Endothelial cell of umbilical vein (primary cell): ENCODE data around the gene FANCC. TPM values are rescaled to one million over a fixed set of nuclear protein-coding genes. Genes with fewer than 3 reads are reported as not detected.
"Not testable (repeated sequence)": the region's sequence is repeated elsewhere in the genome, so short reads cannot be mapped to it uniquely, and the experiment has no call there.

Source experiments
- BruUV-seq: library from RNA; stranded (reverse); fragments of 400-500 nt; replicated peaks from 2 replicates; lab custom pipeline; 2021; lab: Mats Ljungman, UMichigan
- CTCF ChIA-PET: fragments of 300-600, 350-600 bp; sonication (Branson Sonifier 250); formaldehyde crosslinking; loops from one replicate; lab custom pipeline; 2021; ENCODE audit warnings: antibody characterized with exemption, inconsistent platforms; lab: Charles Lee
- POLR2A ChIA-PET: fragments of 300-600, 350-600 bp; sonication (Branson Sonifier 250); formaldehyde crosslinking; loops from one replicate; lab custom pipeline; 2021; ENCODE audit warnings: antibody characterized with exemption, inconsistent platforms; lab: Charles Lee
- DNase-seq: peaks from one replicate; pipeline ENCODE4 v3.0.0-alpha.2; 2011; ENCODE audit warnings: low read depth, low spot score
- FAIRE-seq: peaks from 2 replicates; lab custom pipeline; 2011; peaks lifted over from hg19 to GRCh38; lab: Jason Lieb, UNC
- H2AFZ ChIP-seq: 2 replicates; pipeline ENCODE4 v1.6.0; 2012; ENCODE audit warnings: low read depth, low read length, control low read depth, inconsistent platforms
- H3K27ac ChIP-seq: 2 replicates; pipeline ENCODE4 v1.5.1; 2011; ENCODE audit warnings: low read depth, mild to moderate bottlenecking, control low read depth, low read length, moderate library complexity; ENCODE audit not compliant: insufficient read depth
- H3K27me3 ChIP-seq, 2 experiments: 2 replicates each; pipeline versions ENCODE4 v1.6.0 to v1.6.1; 2011; ENCODE audit warnings: low read length in 2 of 2, mixed read lengths in 1 of 2; ENCODE audit not compliant: control insufficient read depth in 2 of 2, insufficient read depth in 2 of 2
- H3K36me3 ChIP-seq, 2 experiments: 2 replicates in 1 of 2; 3 replicates in 1 of 2; pipeline ENCODE4 v1.5.1; 2011; ENCODE audit warnings: low read length in 2 of 2, mild to moderate bottlenecking in 1 of 2, moderate library complexity in 1 of 2; ENCODE audit not compliant: control insufficient read depth in 2 of 2, insufficient read depth in 2 of 2; ENCODE audit errors: extremely low read depth in 1 of 2
- H3K4me1 ChIP-seq: 3 replicates; pipeline ENCODE4 v1.5.1; 2011; ENCODE audit warnings: mild to moderate bottlenecking, low read length; ENCODE audit not compliant: control insufficient read depth, insufficient read depth; ENCODE audit errors: extremely low read depth
- H3K4me2 ChIP-seq: 2 replicates; pipeline ENCODE4 v1.6.1; 2011; ENCODE audit warnings: low read length, control low read depth, mixed read lengths; ENCODE audit not compliant: insufficient read depth
- H3K4me3 ChIP-seq, 3 experiments: fragments of 200-600 bp in 1 of 3; sonication (generic), shearing (Covaris generic) in 1 of 3; replicated peaks in 1 of 3; 2 replicates each; pipeline ENCODE4 v1.5.1; 2011 to 2016; ENCODE audit warnings: control low read depth in 3 of 3, low read length in 3 of 3, mild to moderate bottlenecking in 2 of 3, inconsistent platforms in 1 of 3, low read depth in 1 of 3, moderate library complexity in 1 of 3; ENCODE audit not compliant: insufficient read depth in 1 of 3
- H3K79me2 ChIP-seq: 2 replicates; pipeline ENCODE4 v1.6.0; 2012; ENCODE audit warnings: low read length, inconsistent platforms; ENCODE audit not compliant: control insufficient read depth, insufficient read depth
- H3K9ac ChIP-seq: replicated peaks from 2 replicates; pipeline ENCODE3; 2011; ENCODE audit warnings: low read length, control low read depth; ENCODE audit not compliant: insufficient read depth; ENCODE audit errors: extremely low read depth
- H3K9me1 ChIP-seq: replicated peaks from 3 replicates; pipeline ENCODE4 v1.6.0; 2011; ENCODE audit warnings: mild to moderate bottlenecking, low read length; ENCODE audit not compliant: control insufficient read depth, insufficient read depth; ENCODE audit errors: extremely low read depth
- H3K9me3 ChIP-seq: replicated peaks from 2 replicates; pipeline ENCODE4 v1.5.1; 2012; ENCODE audit warnings: low read length, inconsistent platforms; ENCODE audit not compliant: control insufficient read depth, insufficient read depth
- H4K20me1 ChIP-seq: replicated peaks from 2 replicates; pipeline ENCODE3; 2011; ENCODE audit warnings: mild to moderate bottlenecking, low read length; ENCODE audit not compliant: control insufficient read depth, insufficient read depth; ENCODE audit errors: extremely low read depth
- EZH2 ChIP-seq: IDR thresholded peaks from 2 replicates; pipeline ENCODE4 v1.6.1; 2012; ENCODE audit warnings: borderline replicate concordance, low read depth, mild to moderate bottlenecking, moderate library complexity, low read length, inconsistent platforms; ENCODE audit not compliant: severe bottlenecking
- FOS ChIP-seq: IDR thresholded peaks from 2 replicates; pipeline ENCODE4 v1.6.1; 2011; ENCODE audit warnings: mild to moderate bottlenecking, low read length, moderate library complexity, borderline replicate concordance; ENCODE audit not compliant: insufficient read depth
- GATA2 ChIP-seq: IDR thresholded peaks from 2 replicates; pipeline ENCODE4 v1.7.0; 2011; ENCODE audit warnings: low read depth, mild to moderate bottlenecking, moderate library complexity, mixed read lengths, low read length; ENCODE audit not compliant: insufficient read length, insufficient read depth
- MYC ChIP-seq: IDR thresholded peaks from one replicate; pipeline ENCODE4 v1.6.1; 2011; ENCODE audit warnings: mild to moderate bottlenecking, low read depth, low read length
- POLR2AphosphoS5 ChIP-seq: IDR thresholded peaks from 2 replicates; pipeline ENCODE4 v1.6.1; 2012; ENCODE audit warnings: low read depth, mild to moderate bottlenecking, control low read depth, low read length, moderate library complexity; ENCODE audit not compliant: insufficient read depth
- dilution Hi-C: fragments of 300-500 bp; cut with MboI; formaldehyde crosslinking; loops from one replicate; pipeline ENCODE4 v1.15.0; 2019; ENCODE audit warnings: low sequenced_read_pairs; ENCODE audit not compliant: extremely low pct_ligation_motif_present
- intact Hi-C: fragments of 100-400 bp; cut with micrococcal nuclease; formaldehyde crosslinking; loops from one replicate; pipeline ENCODE4 v1.10.0; 2022
- polyA plus RNA-seq, 4 experiments: library from polyadenylated mRNA; depleted of rRNA in 3 of 4; stranded (reverse) in 3 of 4; unstranded in 1 of 4; fragments of >200 nt; gene quantifications; 2 replicates each; pipeline versions ENCODE4 v1.2.1 to v1.2.3, GENCODE V29; 2011 to 2012; ENCODE audit warnings: missing spikeins in 1 of 4
- total RNA-seq: library from RNA; stranded (reverse); gene quantifications from 2 replicates; pipeline ENCODE4 v1.2.3, GENCODE V29; 2021
- TF ChIP-seq, protein P1 (sequence below), 2 donors: IDR thresholded peaks; 1 replicate in 1 of 2; 2 replicates in 1 of 2; pipeline ENCODE4 v1.5.1; 2011; ENCODE audit warnings: low read length in 2 of 2, mild to moderate bottlenecking in 2 of 2, moderate library complexity in 2 of 2, control low read depth in 1 of 2, inconsistent platforms in 1 of 2, low read depth in 1 of 2; ENCODE audit not compliant: insufficient read depth in 1 of 2; ENCODE audit errors: extremely low read depth in 1 of 2

FANCC gene
- total and polyA plus RNA-seq, 2 donors (not counting 3 experiments of a cell fraction or from before 2014, with no cell fraction given) = 5.7 to 13.1 TPM

DNA sequence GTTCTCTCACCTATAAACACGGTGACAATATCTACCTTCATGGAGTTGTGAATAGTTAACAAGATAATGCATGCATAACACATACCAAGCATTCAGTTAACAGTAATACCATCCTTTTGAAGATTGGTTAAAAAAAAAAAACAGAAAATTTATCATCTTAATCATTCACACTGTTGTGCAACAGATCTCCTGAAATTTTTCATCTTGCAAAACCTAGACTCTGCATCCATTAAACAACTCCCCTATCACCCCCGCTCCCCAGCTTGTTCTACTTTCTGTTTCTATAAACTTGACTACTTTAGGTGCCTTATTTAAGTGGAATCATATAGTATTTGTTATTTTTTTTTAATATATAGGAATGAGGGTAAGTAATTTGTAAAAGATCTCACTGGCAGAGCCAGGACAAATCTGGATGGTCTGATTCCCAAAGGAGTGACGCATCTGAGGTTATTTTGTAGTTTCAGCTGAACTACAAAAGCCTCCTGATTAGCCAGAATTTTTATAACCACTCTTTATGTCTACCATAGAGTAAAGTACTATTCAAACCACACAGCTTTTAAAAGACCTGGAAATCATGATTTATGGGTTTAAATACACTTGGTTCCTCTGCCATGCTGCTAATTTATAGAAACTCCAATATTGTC is 93.0 kb downstream of the FANCC start:
- H3K27me3 ChIP-seq = no peaks in the 10 kb centered on the region
- no peaks in the 10 kb centered on the region for H3K9me1 ChIP-seq
- H3K9me3 ChIP-seq = no peaks in the 10 kb centered on the region
- ChIA-PET POLR2A (no interaction called here), CTCF (interaction anchor here (1.1 kb wide), 1 partner anchor 17 kb away, joined by 3 read pairs; no protein-coding TSS in a partner anchor)
- H3K4me3 ChIP-seq = no peak overlapping the region
- no TSS peak for BruUV-seq
- no peaks in the 10 kb centered on the region for H4K20me1 ChIP-seq
- H3K4me2 ChIP-seq = no peak overlapping the region
- no peak for FAIRE-seq
- dilution Hi-C loops (no loop called here), intact Hi-C loops (no loop called here)
- H3K4me1 ChIP-seq = no peaks in the 10 kb centered on the region
- H3K36me3 ChIP-seq = no peaks in the 10 kb centered on the region
- no peak overlapping the region for H3K9ac ChIP-seq
- H3K79me2 ChIP-seq = no peaks in the 10 kb centered on the region
- no peak overlapping the region for H3K27ac ChIP-seq
- H2AFZ ChIP-seq = no peak overlapping the region
- no peak for DNase-seq
- TF ChIP-seq POLR2AphosphoS5 = no peak
- TF ChIP-seq MYC = no peak
- TF ChIP-seq FOS = no peak
- TF ChIP-seq, protein P1, sequence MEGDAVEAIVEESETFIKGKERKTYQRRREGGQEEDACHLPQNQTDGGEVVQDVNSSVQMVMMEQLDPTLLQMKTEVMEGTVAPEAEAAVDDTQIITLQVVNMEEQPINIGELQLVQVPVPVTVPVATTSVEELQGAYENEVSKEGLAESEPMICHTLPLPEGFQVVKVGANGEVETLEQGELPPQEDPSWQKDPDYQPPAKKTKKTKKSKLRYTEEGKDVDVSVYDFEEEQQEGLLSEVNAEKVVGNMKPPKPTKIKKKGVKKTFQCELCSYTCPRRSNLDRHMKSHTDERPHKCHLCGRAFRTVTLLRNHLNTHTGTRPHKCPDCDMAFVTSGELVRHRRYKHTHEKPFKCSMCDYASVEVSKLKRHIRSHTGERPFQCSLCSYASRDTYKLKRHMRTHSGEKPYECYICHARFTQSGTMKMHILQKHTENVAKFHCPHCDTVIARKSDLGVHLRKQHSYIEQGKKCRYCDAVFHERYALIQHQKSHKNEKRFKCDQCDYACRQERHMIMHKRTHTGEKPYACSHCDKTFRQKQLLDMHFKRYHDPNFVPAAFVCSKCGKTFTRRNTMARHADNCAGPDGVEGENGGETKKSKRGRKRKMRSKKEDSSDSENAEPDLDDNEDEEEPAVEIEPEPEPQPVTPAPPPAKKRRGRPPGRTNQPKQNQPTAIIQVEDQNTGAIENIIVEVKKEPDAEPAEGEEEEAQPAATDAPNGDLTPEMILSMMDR (IDR thresholded peaks at IDR 0.05; ENCODE audit: extremely low read depth in 1 of 2, insufficient read depth in 1 of 2, low read depth in 1 of 2, low read length in 2 of 2) = no peak
- no peak for TF ChIP-seq GATA2
- no peak for TF ChIP-seq EZH2

DNA sequence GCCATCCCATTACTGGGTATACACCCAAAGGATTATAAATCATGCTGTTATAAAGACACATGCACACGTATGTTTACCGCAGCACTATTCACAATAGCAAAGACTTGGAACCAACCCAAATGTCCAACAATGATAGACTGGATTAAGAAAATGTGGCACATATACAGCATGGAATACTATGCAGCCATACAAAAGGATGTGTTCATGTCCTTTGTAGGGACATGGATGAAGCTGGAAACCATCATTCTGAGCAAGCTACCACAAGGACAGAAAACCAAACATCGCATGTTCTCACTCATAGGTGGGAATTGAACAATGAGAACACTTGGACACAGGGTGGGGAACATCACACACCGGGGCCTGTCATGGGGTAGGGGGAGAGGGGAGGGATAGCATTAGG is 97.2 kb downstream of the FANCC start:
- H3K4me2 ChIP-seq, intact Hi-C loops, dilution Hi-C loops, H3K36me3 ChIP-seq, H3K79me2 ChIP-seq, POLR2A ChIA-PET, H3K4me1 ChIP-seq, DNase-seq, H3K9me3 ChIP-seq, CTCF ChIA-PET, BruUV-seq, H3K9me1 ChIP-seq, FAIRE-seq, H4K20me1 ChIP-seq, H3K9ac ChIP-seq, H2AFZ ChIP-seq, H3K4me3 ChIP-seq, H3K27ac ChIP-seq, H3K27me3 ChIP-seq: not testable (repeated sequence)
